Measurements from ENCODE around the gene AK4.

AK4 gene

DNA sequence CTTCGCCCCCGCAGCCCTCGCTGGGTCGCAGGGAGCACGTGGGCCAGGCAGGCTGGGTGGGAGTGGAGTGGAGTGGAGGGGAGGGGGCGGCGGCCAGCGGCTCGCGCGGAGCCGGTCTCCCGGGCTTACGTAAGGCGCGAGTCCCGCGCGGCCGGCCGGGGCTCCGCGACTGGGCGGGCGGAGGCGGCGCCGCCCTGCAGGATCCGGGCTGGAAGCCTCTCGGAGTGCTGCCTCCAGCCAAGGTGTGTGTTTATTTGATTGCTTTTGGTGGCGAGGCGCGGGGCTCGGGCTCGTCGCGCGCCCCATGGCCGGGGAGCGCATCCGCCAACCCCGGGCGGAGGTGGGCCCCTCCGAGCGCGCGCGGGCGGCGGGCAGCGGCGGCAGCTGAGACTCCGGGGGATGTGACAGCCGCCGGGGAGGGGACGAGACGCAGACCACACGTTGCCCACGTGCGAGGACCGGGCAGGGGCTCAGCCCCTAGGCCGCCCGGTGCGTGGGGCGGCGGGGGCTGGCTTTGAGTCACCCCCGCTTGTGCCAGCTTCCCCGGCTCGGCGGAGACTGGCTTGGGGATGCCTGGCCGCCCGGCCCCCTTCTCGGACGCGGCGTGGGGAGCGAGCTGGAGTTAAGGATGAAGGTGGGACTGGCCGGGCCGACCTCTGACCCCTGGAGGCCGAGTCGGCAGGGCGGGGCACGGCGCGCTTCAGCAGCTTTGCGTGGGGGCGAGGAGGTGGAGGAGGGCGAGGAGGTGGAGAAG lies 402 bp upstream of the AK4 start (continued):
- TF ChIP-seq, protein P1, sequence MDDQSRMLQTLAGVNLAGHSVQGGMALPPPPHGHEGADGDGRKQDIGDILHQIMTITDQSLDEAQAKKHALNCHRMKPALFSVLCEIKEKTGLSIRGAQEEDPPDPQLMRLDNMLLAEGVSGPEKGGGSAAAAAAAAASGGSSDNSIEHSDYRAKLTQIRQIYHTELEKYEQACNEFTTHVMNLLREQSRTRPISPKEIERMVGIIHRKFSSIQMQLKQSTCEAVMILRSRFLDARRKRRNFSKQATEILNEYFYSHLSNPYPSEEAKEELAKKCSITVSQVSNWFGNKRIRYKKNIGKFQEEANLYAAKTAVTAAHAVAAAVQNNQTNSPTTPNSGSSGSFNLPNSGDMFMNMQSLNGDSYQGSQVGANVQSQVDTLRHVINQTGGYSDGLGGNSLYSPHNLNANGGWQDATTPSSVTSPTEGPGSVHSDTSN (CRISPR knock-in tag; IDR thresholded peaks at IDR 0.05) = peak; percentile 39; the same call in 1 of the 2 replicates
- TF ChIP-seq BCL11B (tag by site-specific recombination; IDR thresholded peaks at IDR 0.05; ENCODE audit: low read depth) (peak; percentile 94), ZNF621 (tag by site-specific recombination; IDR thresholded peaks at IDR 0.05) (no peak), ZNF2 (tag by site-specific recombination; IDR thresholded peaks at IDR 0.05) (peak; percentile 64; the same call in 1 of the 2 replicates), MYNN (tag by site-specific recombination; IDR thresholded peaks at IDR 0.05; ENCODE audit: borderline replicate concordance) (no peak), SALL2 (tag by site-specific recombination; IDR thresholded peaks at IDR 0.05; ENCODE audit: borderline replicate concordance) (no peak), ZBTB8A (tag by site-specific recombination; IDR thresholded peaks at IDR 0.05) (peak; percentile 48), ZNF571 (tag by site-specific recombination; IDR thresholded peaks at IDR 0.05) (no peak), ZNF169 (tag by site-specific recombination; IDR thresholded peaks at IDR 0.05) (no peak), INSM2 (tag by site-specific recombination; IDR thresholded peaks at IDR 0.05) (no peak), ZNF776 (tag by site-specific recombination; IDR thresholded peaks at IDR 0.05; ENCODE audit: borderline replicate concordance) (no peak), WT1 (tag by site-specific recombination; IDR thresholded peaks at IDR 0.05) (peak; percentile 39; the same call in 1 of the 2 replicates), ZFP3 (tag by site-specific recombination; IDR thresholded peaks at IDR 0.05; ENCODE audit: low read depth) (no peak), REPIN1 (tag by site-specific recombination; IDR thresholded peaks at IDR 0.05; ENCODE audit: low read depth) (no peak), ZNF274 (IDR thresholded peaks at IDR 0.05; ENCODE audit: low read length) (no peak), ZNF274 (tag by site-specific recombination; IDR thresholded peaks at IDR 0.05; ENCODE audit: borderline replicate concordance) (no peak), ZNF16 (tag by site-specific recombination; IDR thresholded peaks at IDR 0.05; ENCODE audit: low read depth) (no peak), ZNF133 (tag by site-specific recombination; IDR thresholded peaks at IDR 0.05) (no peak), ZBTB11 (tag by site-specific recombination; conservative IDR thresholded peaks at IDR 0.05; ENCODE audit: low read depth) (no peak), IKZF3 (tag by site-specific recombination; IDR thresholded peaks at IDR 0.05) (no peak), ZNF645 (tag by site-specific recombination; IDR thresholded peaks at IDR 0.05) (no peak), ZNF132 (tag by site-specific recombination; IDR thresholded peaks at IDR 0.05; ENCODE audit: borderline replicate concordance) (no peak), ZNF146 (tag by site-specific recombination; IDR thresholded peaks at IDR 0.05) (no peak), KLF9 (tag by site-specific recombination; IDR thresholded peaks at IDR 0.05; ENCODE audit: low read depth) (peak; percentile 83), ZNF658 (tag by site-specific recombination; IDR thresholded peaks at IDR 0.05) (no peak), ZNF223 (tag by site-specific recombination; IDR thresholded peaks at IDR 0.05) (no peak), ZBTB20 (tag by site-specific recombination; IDR thresholded peaks at IDR 0.05) (no peak), ZNF394 (tag by site-specific recombination; IDR thresholded peaks at IDR 0.05; ENCODE audit: borderline replicate concordance) (0 out of 2 replicates have a peak, but pooled peaks have one; percentile 10)
- TF ChIP-seq, protein P2, sequence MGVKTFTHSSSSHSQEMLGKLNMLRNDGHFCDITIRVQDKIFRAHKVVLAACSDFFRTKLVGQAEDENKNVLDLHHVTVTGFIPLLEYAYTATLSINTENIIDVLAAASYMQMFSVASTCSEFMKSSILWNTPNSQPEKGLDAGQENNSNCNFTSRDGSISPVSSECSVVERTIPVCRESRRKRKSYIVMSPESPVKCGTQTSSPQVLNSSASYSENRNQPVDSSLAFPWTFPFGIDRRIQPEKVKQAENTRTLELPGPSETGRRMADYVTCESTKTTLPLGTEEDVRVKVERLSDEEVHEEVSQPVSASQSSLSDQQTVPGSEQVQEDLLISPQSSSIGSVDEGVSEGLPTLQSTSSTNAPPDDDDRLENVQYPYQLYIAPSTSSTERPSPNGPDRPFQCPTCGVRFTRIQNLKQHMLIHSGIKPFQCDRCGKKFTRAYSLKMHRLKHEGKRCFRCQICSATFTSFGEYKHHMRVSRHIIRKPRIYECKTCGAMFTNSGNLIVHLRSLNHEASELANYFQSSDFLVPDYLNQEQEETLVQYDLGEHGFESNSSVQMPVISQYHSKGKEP (tag by site-specific recombination; IDR thresholded peaks at IDR 0.05) = no peak
- TF ChIP-seq, protein P3, sequence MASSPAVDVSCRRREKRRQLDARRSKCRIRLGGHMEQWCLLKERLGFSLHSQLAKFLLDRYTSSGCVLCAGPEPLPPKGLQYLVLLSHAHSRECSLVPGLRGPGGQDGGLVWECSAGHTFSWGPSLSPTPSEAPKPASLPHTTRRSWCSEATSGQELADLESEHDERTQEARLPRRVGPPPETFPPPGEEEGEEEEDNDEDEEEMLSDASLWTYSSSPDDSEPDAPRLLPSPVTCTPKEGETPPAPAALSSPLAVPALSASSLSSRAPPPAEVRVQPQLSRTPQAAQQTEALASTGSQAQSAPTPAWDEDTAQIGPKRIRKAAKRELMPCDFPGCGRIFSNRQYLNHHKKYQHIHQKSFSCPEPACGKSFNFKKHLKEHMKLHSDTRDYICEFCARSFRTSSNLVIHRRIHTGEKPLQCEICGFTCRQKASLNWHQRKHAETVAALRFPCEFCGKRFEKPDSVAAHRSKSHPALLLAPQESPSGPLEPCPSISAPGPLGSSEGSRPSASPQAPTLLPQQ (tag by site-specific recombination; IDR thresholded peaks at IDR 0.05) = peak; percentile 95

Measured in HEK293 (cell line).